Endothelial cell of umbilical vein (primary cell): ENCODE measurements around the gene CYP27A1. TPM values are rescaled to one million over a fixed set of nuclear protein-coding genes. Genes with fewer than 3 reads are reported as not detected.

Experiments used
- BruUV-seq: library from RNA; stranded (reverse); fragments of 400-500 nt; replicated peaks from 2 replicates; lab custom pipeline; 2021; lab: Mats Ljungman, UMichigan
- CTCF ChIA-PET: fragments of 300-600, 350-600 bp; sonication (Branson Sonifier 250); formaldehyde crosslinking; loops from one replicate; lab custom pipeline; 2021; ENCODE audit warnings: antibody characterized with exemption, inconsistent platforms; lab: Charles Lee
- POLR2A ChIA-PET: fragments of 300-600, 350-600 bp; sonication (Branson Sonifier 250); formaldehyde crosslinking; loops from one replicate; lab custom pipeline; 2021; ENCODE audit warnings: antibody characterized with exemption, inconsistent platforms; lab: Charles Lee
- DNase-seq: peaks from one replicate; pipeline ENCODE4 v3.0.0-alpha.2; 2011; ENCODE audit warnings: low read depth, low spot score
- FAIRE-seq: peaks from 2 replicates; lab custom pipeline; 2011; peaks lifted over from hg19 to GRCh38; lab: Jason Lieb, UNC
- H2AFZ ChIP-seq: 2 replicates; pipeline ENCODE4 v1.6.0; 2012; ENCODE audit warnings: low read depth, low read length, control low read depth, inconsistent platforms
- H3K27ac ChIP-seq: 2 replicates; pipeline ENCODE4 v1.5.1; 2011; ENCODE audit warnings: low read depth, mild to moderate bottlenecking, control low read depth, low read length, moderate library complexity; ENCODE audit not compliant: insufficient read depth
- H3K27me3 ChIP-seq, 2 experiments: 2 replicates each; pipeline versions ENCODE4 v1.6.0 to v1.6.1; 2011; ENCODE audit warnings: low read length in 2 of 2, mixed read lengths in 1 of 2; ENCODE audit not compliant: control insufficient read depth in 2 of 2, insufficient read depth in 2 of 2
- H3K36me3 ChIP-seq, 2 experiments: 2 replicates in 1 of 2; 3 replicates in 1 of 2; pipeline ENCODE4 v1.5.1; 2011; ENCODE audit warnings: low read length in 2 of 2, mild to moderate bottlenecking in 1 of 2, moderate library complexity in 1 of 2; ENCODE audit not compliant: control insufficient read depth in 2 of 2, insufficient read depth in 2 of 2; ENCODE audit errors: extremely low read depth in 1 of 2
- H3K4me1 ChIP-seq: 3 replicates; pipeline ENCODE4 v1.5.1; 2011; ENCODE audit warnings: mild to moderate bottlenecking, low read length; ENCODE audit not compliant: control insufficient read depth, insufficient read depth; ENCODE audit errors: extremely low read depth
- H3K4me2 ChIP-seq: 2 replicates; pipeline ENCODE4 v1.6.1; 2011; ENCODE audit warnings: low read length, control low read depth, mixed read lengths; ENCODE audit not compliant: insufficient read depth
- H3K4me3 ChIP-seq, 3 experiments: fragments of 200-600 bp in 1 of 3; sonication (generic), shearing (Covaris generic) in 1 of 3; replicated peaks in 1 of 3; 2 replicates each; pipeline ENCODE4 v1.5.1; 2011 to 2016; ENCODE audit warnings: control low read depth in 3 of 3, low read length in 3 of 3, mild to moderate bottlenecking in 2 of 3, inconsistent platforms in 1 of 3, low read depth in 1 of 3, moderate library complexity in 1 of 3; ENCODE audit not compliant: insufficient read depth in 1 of 3
- H3K79me2 ChIP-seq: 2 replicates; pipeline ENCODE4 v1.6.0; 2012; ENCODE audit warnings: low read length, inconsistent platforms; ENCODE audit not compliant: control insufficient read depth, insufficient read depth
- H3K9ac ChIP-seq: replicated peaks from 2 replicates; pipeline ENCODE3; 2011; ENCODE audit warnings: low read length, control low read depth; ENCODE audit not compliant: insufficient read depth; ENCODE audit errors: extremely low read depth
- H3K9me1 ChIP-seq: replicated peaks from 3 replicates; pipeline ENCODE4 v1.6.0; 2011; ENCODE audit warnings: mild to moderate bottlenecking, low read length; ENCODE audit not compliant: control insufficient read depth, insufficient read depth; ENCODE audit errors: extremely low read depth
- H3K9me3 ChIP-seq: replicated peaks from 2 replicates; pipeline ENCODE4 v1.5.1; 2012; ENCODE audit warnings: low read length, inconsistent platforms; ENCODE audit not compliant: control insufficient read depth, insufficient read depth
- H4K20me1 ChIP-seq: replicated peaks from 2 replicates; pipeline ENCODE3; 2011; ENCODE audit warnings: mild to moderate bottlenecking, low read length; ENCODE audit not compliant: control insufficient read depth, insufficient read depth; ENCODE audit errors: extremely low read depth
- CTCF ChIP-seq, 2 donors: IDR thresholded peaks; 1 replicate in 1 of 2; 2 replicates in 1 of 2; pipeline ENCODE4 v1.5.1; 2011; ENCODE audit warnings: low read length in 2 of 2, mild to moderate bottlenecking in 2 of 2, moderate library complexity in 2 of 2, control low read depth in 1 of 2, inconsistent platforms in 1 of 2, low read depth in 1 of 2; ENCODE audit not compliant: insufficient read depth in 1 of 2; ENCODE audit errors: extremely low read depth in 1 of 2
- EZH2 ChIP-seq: IDR thresholded peaks from 2 replicates; pipeline ENCODE4 v1.6.1; 2012; ENCODE audit warnings: borderline replicate concordance, low read depth, mild to moderate bottlenecking, moderate library complexity, low read length, inconsistent platforms; ENCODE audit not compliant: severe bottlenecking
- FOS ChIP-seq: IDR thresholded peaks from 2 replicates; pipeline ENCODE4 v1.6.1; 2011; ENCODE audit warnings: mild to moderate bottlenecking, low read length, moderate library complexity, borderline replicate concordance; ENCODE audit not compliant: insufficient read depth
- GATA2 ChIP-seq: IDR thresholded peaks from 2 replicates; pipeline ENCODE4 v1.7.0; 2011; ENCODE audit warnings: low read depth, mild to moderate bottlenecking, moderate library complexity, mixed read lengths, low read length; ENCODE audit not compliant: insufficient read length, insufficient read depth
- JUN ChIP-seq: IDR thresholded peaks from 2 replicates; pipeline ENCODE4 v1.6.1; 2011; ENCODE audit warnings: borderline replicate concordance, low read depth; ENCODE audit not compliant: insufficient read length, insufficient read depth
- MAX ChIP-seq: IDR thresholded peaks from 2 replicates; pipeline ENCODE4 v1.6.1; 2011; ENCODE audit not compliant: insufficient read depth, insufficient read length
- MYC ChIP-seq: IDR thresholded peaks from one replicate; pipeline ENCODE4 v1.6.1; 2011; ENCODE audit warnings: mild to moderate bottlenecking, low read depth, low read length
- POLR2A ChIP-seq: IDR thresholded peaks from 2 replicates; pipeline ENCODE4 v1.6.1; 2012; ENCODE audit warnings: low read depth, mild to moderate bottlenecking, control low read depth, low read length
- POLR2AphosphoS5 ChIP-seq: IDR thresholded peaks from 2 replicates; pipeline ENCODE4 v1.6.1; 2012; ENCODE audit warnings: low read depth, mild to moderate bottlenecking, control low read depth, low read length, moderate library complexity; ENCODE audit not compliant: insufficient read depth
- dilution Hi-C: fragments of 300-500 bp; cut with MboI; formaldehyde crosslinking; loops from one replicate; pipeline ENCODE4 v1.15.0; 2019; ENCODE audit warnings: low sequenced_read_pairs; ENCODE audit not compliant: extremely low pct_ligation_motif_present
- intact Hi-C: fragments of 100-400 bp; cut with micrococcal nuclease; formaldehyde crosslinking; loops from one replicate; pipeline ENCODE4 v1.10.0; 2022
- polyA plus RNA-seq, 4 experiments: library from polyadenylated mRNA; depleted of rRNA in 3 of 4; stranded (reverse) in 3 of 4; unstranded in 1 of 4; fragments of >200 nt; gene quantifications; 2 replicates each; pipeline versions ENCODE4 v1.2.1 to v1.2.3, GENCODE V29; 2011 to 2012; ENCODE audit warnings: missing spikeins in 1 of 4
- total RNA-seq: library from RNA; stranded (reverse); gene quantifications from 2 replicates; pipeline ENCODE4 v1.2.3, GENCODE V29; 2021

Gene CYP27A1
- total and polyA plus RNA-seq, 2 donors (not counting 3 experiments of a cell fraction or from before 2014, with no cell fraction given), result 15.1 to 34.9 TPM

DNA sequence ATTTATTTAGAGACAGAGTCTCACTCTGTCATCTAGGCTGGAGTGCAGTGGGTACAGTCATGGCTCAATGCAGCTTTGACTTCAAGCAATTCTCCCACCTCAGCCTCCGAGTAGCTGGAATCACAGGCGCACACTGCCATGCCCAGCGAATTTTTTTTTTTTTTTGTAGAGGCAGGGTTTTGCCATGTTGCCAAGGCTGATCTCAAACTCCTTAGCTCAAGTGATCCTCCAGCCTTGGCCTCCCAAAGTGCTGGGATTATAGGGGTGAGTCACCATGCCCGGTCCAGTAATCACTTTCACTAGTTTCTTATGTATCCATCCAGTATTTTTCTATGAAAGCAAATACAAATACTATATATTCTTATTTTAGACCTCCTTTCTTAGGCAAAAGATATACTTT is 25.7 kb downstream of the CYP27A1 start:
- Histone ChIP-seq H3K4me3 (no peak overlapping the region), H3K79me2 (no peaks in the 10 kb centered on the region), H3K9me1 (no peaks in the 10 kb centered on the region), H3K9me3 (no peaks in the 10 kb centered on the region), H2AFZ (no peak overlapping the region), H3K9ac (no peak overlapping the region), H3K36me3 (no peaks in the 10 kb centered on the region), H3K4me1 (no peaks in the 10 kb centered on the region), H3K4me2 (no peak overlapping the region), H3K27me3 (no peaks in the 10 kb centered on the region), H4K20me1 (no peaks in the 10 kb centered on the region), H3K27ac (no peak overlapping the region)
- DNase-seq (no peak), FAIRE-seq (no peak)
- POLR2A ChIA-PET, result no interaction called here
- dilution Hi-C loops, result no loop called here
- CTCF ChIA-PET, result no interaction called here
- no TSS peak for BruUV-seq
- intact Hi-C loops, result no loop called here
- no peak for TF ChIP-seq FOS
- no peak for TF ChIP-seq JUN
- TF ChIP-seq GATA2, result no peak
- TF ChIP-seq MYC, result no peak
- TF ChIP-seq POLR2A, result no peak
- TF ChIP-seq MAX, result no peak
- TF ChIP-seq POLR2AphosphoS5, result no peak
- TF ChIP-seq CTCF (IDR thresholded peaks at IDR 0.05; ENCODE audit: extremely low read depth in 1 of 2, insufficient read depth in 1 of 2, low read depth in 1 of 2, low read length in 2 of 2), result no peak
- no peak for TF ChIP-seq EZH2
